OCI-M1 (cell line): Measurements from ENCODE around the gene EXOC3.

Experiments used
- DNase-seq: peaks from one replicate; lab custom pipeline; 2025; lab: John Stamatoyannopoulos, UW

The EXOC3 gene

DNA sequence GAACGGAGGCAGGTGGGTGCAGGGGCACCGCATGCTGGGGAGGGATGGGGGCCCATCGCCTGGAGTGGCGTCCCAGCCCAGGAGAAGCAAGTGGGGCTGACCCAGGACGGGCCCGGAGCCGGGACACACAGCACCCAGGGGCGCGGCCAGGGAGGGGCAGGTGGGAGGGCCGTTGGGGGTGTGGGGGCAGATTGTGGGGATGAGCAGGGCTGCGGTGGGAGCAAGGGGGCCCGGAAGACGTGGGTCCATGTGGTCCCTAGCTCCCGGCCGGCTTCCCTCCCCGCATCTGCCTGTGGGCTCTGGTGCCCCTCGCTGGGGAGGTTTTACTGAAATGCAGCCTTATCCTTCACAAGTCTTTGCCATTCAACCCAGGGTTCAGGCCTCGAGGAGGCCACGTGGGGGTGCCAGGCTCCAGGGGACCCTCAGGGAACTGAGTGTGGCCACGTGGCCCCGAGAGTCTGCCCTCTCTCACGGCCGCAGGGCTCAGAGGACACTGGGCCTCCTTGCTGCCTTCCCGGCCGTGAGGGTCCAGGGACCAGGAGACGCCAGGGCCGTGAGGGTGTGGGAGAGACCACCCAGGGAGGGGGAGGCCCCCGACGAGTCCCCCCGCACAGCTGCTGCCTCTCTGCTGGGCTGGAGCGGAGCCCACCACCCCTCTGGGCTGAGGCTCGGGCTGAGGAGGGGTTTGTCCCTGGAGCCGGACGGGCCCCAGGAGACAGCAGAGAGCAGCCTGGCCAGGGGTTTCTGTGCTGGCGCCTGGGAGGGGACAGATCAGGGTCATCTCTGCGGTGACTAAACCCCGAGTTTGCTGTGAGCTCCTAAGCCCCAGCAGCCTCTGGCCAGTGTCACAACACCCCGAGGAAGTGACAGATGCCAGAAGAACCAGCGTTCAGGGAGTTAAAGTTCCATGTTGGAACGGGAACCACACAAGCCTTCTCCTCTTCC, 46.0 kb downstream of the EXOC3 start:
- no peak for DNase-seq

DNA sequence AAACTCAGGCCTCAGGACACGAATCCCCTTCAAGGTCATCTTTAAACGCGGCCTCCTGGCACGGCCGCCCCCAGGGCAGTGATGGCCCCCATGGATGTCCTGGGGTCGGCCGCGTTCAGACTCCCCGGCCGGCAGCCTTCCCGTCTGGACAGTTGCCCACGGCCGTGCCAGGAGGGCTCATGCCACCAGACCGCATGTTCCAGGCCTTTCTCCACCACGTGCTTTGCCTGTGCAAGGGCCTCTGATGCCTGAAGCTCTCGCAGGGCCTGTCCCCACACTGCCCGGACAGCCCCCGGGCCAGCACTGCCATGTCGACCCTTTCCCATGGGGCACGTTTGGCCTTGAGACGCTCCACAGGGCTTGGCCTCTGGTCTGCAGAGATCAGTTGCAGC, 46.7 kb downstream of the EXOC3 start:
- no peak for DNase-seq

DNA sequence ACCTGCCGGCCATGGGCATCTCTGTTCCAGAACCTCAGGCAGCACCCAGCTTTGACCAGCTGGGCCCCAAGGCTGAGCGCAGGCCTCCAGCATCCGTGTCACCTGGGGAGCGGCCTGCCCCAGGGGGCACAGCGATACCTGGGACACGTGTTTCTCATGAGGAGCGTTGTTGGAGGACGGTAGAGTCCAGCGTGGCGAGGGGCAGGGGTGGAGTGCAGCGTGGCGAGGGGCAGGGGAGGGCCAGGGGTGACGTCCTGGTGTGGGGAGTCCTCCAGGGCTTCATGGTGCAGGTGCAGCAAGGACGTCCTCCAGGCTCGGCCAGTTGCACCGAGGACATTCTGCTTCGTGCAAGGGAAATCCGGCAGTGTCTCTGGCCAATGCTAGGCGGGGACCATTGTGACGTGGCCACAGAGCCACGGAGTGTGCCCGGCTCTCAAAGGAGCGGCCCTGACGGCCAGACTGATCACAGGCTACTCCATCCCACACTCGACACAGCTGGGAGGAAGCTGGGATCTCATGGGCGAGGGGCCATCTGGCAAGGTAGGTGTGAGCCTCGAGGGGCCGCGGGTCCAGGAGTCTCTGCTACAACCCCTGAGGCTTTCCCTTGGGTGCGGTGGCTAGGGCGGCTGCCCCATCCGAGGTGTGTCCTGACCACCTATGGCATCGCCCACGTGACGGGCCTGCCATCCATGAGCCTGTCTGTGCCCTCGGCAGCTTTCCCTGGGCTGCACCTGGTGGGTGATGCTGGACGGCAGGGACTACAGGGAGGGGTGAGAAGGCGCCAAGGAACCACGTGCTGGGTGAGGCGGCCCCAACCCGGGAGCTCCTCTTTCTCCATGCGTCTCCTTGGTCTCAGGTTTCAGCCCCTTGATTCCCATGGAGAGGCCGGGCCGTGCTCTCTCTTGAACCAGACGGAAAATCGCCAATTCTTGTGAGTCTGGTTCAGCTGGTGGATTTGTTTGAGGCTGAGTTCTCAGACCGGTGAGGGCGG, 47.4 kb downstream of the EXOC3 start:
- DNase-seq = no peak

DNA sequence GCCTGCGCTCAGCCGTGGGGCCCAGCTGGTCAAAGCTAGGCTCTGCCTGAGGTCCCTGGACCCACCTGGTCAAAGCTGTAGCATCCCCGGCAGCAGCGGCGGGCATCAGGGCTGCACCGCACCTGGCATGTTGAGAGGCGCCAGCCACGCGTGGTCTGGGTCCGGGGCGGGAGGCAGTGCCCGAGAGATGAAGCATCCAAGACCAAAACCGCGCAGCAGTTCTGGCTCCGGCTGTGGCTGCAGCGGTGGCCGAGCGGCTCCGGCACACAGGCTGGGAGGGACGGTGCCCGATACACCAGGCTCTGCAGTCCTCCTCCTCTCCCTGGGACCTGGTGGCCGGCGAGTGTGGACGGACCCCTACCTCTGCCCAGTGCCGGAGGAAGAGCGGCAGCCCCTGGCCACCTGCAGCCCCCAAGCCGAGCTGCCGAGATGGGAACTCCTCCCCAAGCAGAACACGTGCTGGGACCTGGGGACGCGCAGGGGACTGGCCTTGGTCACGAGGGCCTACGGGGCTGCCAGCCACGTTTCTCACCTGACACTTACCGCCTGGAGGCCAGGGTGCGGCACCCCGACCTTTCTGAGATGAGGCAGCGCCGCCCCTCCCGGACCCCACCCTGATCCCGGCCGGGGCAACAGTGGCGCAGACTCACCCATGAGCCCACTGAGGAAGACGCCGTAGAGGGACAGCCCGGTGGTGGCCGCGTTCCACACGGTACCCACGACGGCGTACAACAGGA, 48.3 kb downstream of the EXOC3 start:
- DNase-seq = no peak

DNA sequence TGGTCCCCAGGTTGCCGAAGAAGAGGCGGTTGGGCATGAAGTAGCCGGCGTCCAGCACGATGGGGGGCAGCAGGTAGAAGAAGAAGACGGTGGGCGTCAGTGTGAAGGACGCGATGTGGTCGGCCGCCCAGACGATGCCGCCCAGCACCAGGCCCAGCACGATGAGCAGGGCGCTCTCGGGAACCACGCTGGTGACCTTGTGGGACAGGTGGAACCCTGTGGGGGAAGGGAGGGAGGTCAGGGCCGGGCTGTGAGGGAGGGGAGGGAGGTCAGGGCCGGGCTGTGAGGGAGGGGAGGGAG, 48.8 kb downstream of the EXOC3 start:
- DNase-seq = no peak

DNA sequence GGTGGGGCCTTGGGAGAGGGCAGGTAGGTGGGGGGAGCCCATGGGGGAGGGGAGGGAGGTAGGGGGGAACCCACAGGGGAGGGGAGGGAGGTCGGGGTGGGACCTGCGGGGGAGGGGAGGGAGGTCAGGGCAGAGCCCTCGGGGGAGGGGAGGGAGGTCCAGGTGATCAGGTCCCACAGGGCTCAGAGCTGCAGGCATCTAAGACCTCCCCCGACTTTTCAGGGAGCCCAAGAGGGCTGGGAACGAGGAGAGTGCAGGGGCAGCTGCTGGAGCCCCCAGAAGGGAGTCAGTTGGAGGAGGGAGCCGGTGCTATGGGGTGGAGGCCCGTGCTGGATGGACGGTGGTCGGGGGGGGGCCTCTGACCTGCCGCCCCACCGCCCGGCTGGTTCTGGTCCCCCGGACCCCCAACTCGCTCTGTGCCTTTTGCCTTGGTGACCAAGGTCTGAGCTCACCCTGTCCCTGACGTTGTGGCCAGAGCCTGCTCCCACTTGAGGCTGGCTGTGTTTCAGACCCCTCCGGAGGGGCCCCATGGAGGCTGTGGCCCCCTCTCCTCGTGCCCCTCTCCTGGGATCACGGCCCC, 49.4 kb downstream of the EXOC3 start:
- DNase-seq = no peak

DNA sequence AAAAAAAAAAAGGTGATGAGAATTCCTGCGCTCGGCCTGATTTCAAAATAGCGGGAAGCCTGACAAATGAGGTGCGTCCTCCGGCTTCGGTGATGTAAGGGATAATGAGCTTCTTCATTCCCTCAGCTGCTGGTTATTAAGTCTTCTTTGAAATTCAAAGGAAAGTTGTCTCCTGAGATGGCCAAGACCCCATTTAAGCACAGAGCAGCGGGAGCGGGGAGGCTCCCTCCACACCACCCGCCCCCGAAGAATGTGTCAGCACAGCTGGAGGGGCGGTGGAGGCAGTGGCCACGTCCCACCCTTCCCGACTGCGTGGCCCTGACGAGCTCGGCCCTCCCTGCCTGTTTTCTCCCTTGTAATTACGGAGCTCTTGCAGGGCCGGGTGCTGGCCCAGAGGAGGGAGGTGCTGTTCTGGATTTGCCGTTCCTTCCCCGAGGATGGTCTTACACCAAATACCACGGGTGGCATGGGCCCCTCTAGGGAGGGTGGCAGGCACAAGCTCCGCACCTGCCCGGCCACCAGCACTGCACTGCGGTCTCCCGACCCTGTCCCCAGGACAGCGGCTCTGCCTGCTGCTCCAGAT, 50.2 kb downstream of the EXOC3 start:
- DNase-seq = no peak

DNA sequence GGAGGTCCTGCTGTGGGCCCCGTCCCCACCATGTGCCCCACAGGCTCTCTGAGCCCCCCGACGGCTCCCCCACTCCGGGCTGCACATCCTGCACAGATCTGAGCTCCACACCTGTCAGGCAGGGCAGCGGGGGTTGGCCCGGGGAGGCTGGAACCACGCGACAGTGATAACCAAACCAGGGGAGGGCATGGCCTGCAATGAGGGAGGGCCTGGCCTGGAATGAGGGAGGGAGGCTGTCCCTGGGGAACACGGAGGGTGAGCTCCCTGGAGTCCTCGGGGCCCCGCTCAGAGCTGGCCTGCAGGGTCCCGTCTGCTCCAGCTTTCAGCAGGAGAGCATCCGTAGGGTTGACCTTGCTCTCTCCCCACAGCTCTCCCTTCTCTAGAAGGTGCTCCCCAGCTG, 50.8 kb downstream of the EXOC3 start:
- DNase-seq = no peak

DNA sequence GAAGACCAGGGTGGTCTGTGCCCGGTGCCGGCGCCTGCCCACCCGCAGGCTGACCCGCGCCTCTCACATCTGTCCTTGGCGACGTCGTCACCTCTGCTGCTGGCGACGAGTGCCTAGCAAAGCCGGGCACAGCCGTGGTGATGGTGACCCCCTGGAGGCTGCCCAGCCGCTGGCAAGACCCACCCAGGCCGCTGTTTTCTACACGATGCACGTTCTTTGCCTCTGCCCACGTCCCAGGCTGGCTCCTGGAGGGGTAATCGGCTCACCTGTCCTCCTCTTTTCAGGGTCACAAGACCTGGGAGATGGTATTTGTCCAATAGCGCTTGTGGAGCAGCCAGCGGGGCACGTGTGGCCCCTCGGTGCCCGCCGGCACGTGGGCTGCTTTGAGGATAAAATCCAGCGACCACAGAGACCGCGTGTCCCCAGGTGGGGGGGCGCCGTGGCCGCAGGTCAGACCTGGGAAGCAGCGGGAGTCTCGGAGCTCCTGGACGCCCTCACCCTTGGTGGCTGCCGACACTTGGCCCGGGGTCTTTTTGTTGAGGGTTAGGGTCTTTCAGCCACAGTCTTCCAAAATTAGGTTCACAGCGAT, 51.8 kb downstream of the EXOC3 start:
- DNase-seq = no peak

DNA sequence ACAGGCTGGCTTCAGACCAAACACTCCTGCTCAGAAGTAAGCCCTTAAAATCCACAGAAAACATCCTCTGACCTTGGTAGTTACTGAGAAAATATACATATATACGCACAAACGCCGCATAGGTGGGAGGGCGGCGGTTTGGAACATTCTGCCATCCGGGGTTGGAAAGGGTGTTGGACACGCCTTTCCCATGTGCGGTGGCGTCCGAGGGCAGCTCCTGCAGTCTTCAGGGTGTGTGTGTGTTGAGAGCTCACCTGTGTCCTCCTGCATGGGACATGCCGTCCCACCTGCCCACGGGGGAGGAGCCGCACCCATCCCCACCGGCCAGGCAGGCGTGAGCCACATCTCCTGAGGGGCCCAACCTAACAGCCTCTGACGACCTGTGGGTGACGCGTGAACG, 53.1 kb downstream of the EXOC3 start:
- no peak for DNase-seq

DNA sequence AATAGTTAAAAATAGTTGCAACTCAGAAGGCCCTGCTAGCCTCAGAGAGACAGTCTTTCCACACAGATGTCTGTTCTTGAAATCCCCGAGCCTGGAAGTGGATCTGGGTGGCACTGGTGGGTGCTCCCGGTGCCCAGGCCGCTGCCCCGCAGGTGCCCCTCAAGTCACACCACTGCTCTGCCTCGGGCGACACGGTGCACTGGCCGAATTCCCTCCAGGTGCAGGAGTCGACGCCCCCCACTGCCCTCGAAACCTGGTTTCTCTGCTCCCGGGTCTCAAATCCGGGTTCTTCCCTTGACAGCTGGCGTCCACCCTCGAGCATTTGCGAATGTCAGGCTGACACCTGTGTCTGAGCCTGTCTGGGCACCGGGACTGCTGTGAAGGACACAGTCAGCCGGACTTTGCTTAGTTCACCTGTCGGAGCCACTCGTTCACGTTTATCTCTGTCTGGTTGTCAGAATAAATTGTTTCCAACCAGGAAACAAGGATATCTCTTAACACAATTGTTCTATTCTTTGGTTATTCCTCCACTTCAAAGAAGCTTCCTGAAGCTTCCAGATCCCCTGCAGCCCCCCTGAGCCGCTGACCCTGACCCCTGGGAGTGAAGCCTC, 54.2 kb downstream of the EXOC3 start:
- DNase-seq = no peak

DNA sequence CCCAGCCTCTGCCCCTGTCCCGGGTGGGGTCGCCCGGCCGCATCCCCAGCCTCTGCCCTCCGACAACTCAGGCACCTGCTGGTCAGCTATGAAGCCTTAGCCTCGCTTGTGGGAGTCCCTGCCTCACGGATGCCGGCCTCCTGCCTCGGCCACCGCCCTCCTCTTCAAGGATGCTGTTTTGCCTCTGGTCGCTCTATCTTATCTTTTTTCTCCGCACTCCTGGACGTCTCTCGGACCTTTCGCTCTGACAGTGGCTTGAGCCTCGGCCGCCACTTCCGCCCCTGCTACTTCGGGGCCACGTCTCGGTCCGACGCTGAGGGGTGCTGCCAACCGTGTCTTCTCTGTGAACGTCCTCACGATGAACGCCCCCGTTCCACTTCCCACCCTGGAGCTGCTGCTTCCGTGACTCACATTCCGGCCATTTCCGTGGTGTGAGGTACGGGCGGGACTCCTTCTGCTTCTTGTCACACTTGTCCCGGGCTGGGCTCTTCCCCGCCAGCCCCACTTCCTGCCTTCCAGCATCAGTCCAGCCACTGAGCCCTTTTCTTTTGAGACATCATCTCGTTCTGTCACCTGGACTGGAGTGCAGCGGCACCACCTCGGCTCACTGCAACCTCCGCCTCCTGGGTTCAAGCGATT, 55.0 kb downstream of the EXOC3 start:
- no peak for DNase-seq

DNA sequence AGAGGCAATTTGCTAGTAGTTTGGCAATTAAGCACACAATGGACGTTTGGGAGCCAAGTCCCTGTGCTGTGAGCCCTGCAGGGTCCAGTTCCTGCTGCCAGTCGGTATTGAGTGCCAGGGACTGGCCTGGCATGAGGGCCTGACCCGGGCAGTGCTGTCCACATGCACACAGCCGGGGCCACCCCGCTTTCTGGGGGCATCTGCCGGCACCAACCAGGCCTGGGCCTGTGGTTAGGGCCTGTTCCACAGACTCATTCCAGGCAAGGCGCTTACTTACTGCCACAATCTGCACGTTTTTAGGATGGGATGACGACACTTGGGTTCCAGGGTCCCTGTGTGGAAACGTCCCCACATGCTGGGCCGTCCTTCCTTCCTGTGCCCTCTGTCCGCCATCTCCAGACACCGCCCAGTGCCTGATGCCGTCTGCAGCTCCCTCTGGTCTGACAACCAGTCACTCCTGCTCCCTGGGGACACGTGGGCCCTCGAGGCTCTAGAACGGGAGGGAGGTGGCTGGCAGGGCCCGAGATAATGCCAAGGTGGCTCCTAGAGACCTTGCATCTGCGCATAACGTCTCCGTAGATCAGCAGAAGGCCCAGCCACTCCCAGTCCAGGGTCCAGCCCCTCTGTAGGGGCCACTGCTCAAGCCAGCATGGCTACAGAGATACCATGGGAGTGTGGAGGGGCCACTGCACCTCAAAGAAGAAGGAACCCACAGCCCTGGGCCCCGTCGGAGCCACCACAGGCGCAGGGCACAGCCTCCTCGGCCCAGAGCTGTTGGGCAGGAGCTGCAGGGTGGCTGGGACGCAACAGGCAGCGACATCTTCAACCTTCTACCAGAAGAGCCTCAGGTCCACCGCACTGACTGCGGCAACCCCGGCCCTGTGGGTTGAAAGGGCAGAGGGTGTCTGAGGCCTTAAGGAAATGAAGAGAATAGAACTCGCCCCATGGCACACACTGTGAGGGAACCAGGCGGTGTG, 56.5 kb downstream of the EXOC3 start:
- DNase-seq = no peak

DNA sequence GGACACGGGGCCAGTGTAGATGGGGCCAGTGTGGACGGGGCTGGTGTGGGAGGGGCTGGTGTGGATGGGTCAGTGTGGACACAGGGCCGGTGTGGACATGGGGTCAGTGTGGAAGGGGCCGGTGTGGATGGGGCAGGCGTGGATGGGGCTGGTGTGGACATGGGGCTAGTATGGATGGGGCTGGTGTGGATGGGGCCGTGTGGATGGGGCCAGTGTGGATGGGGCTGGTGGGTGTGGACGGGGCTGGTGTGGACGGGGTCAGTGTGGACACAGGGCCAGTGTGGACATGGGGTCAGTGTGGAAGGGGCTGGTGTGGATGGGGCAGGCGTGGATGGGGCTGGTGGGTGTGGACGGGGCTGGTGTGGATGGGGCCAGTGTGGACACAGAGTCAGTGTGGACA, 57.5 kb downstream of the EXOC3 start:
- no peak for DNase-seq

DNA sequence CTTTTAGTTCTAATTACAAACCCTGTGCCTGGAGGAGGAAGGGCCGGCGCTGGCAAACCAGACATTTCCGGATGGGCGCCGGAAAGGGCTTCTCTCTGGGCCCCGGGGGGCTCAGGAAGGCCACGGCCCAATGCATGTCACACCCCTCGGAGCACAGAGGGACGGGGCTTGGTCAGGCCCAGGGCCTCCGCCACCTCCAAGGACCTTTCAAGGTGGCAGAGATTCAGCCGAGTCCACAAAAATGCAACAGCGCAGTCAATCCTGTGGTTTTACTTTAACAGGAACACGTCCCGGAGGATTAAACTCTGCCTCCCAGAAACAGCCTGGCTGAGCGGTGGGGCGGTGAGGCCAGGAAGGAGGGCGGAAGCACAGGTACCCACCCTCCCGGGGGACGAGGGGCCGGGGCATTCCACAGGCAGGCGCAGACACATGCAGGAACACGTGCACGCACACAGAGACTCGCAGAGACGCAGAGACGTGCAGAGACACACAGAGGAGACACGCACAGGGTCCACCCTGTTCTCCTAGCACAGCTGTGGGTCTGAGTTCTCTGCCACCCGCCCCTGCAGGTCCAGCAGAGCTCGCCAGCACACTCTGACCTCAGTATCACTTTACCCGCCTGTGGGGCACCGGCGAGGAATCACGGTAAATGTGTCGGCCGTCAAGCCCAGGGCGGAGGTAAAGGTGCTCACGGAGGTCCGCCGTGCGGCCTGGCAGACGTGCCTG, 58.3 kb downstream of the EXOC3 start:
- no peak for DNase-seq

DNA sequence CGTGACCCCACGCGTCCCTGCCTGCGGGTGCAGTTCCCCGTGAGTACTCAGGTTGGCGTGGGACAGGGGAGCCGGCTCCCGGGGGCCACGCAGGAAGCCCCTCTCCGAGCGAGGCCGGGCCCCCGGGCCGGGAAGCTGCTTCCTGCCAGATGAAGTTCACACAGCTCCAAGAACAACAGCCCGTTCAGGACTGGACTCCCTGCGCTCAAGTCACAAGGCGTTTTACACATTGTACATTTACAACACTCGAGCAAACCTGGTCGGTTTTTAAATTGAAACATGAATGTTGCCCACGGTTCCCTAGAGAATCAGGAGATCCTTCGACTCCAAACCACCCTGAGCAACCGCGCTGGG, 58.8 kb downstream of the EXOC3 start:
- no peak for DNase-seq

DNA sequence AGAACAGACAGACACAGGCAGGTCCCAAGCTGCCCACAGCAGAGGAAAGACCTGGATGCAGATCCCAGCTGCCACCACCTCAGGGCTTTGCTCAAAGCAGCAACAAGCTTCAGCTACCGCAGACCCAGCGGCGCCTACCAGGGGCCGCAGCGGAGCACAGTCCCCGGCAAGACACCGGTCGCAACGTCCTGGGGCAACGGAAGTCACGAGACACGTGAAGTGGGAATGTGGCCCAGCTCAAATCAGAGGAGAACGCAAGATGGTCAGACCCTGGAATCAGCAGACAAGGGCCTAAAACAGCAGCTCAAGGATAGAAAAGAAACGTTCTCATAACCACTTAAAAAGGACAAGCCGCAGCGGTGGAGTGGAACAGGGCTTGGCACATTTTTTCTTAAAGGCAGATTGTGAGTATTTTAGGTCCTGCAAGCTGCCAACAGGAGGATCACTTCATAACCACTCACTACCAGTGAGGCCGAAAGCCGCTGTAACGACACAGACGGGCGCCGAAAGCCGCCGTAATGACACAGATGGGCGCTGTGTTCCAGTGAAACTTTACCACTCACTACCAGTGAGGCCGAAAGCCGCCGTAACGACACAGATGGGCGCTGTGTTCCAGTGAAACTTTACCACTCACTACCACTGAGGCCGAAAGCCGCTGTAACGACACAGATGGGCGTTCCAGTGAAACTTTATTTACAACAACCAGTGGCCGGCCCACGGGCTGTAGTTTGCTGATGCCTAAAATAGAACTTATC, 59.5 kb downstream of the EXOC3 start:
- no peak for DNase-seq
